OCI-M2 (cell line): ENCODE measurements around the gene FXYD4.

Experiments
- DNase-seq: peaks from one replicate; lab custom pipeline; 2025; ENCODE audit not compliant: unreplicated experiment; lab: John Stamatoyannopoulos, UW

FXYD4 gene

GRCh38 chr10:43394868-43395267, 23.4 kb downstream of the FXYD4 start:
- DNase-seq, result no peak

GRCh38 chr10:43395571-43396060, 24.2 kb downstream of the FXYD4 start:
- DNase-seq, result no peak

GRCh38 chr10:43396061-43396927, 24.9 kb downstream of the FXYD4 start:
- DNase-seq, result no peak

GRCh38 chr10:43396928-43397624, 25.6 kb downstream of the FXYD4 start:
- no peak for DNase-seq

GRCh38 chr10:43398939-43399319, 27.5 kb downstream of the FXYD4 start:
- no peak for DNase-seq

GRCh38 chr10:43399320-43400310, 28.2 kb downstream of the FXYD4 start:
- no peak for DNase-seq

GRCh38 chr10:43401627-43402026, 30.2 kb downstream of the FXYD4 start:
- DNase-seq, result no peak

GRCh38 chr10:43402176-43402575, 30.7 kb downstream of the FXYD4 start:
- DNase-seq, result no peak

- no peak for DNase-seq
Observed at GRCh38 chr10:43402880-43403452, 31.5 kb downstream of the FXYD4 start.

- no peak for DNase-seq
Observed at GRCh38 chr10:43403911-43404703, 32.7 kb downstream of the FXYD4 start.

GRCh38 chr10:43404704-43405084, 33.3 kb downstream of the FXYD4 start:
- DNase-seq, result no peak

- no peak for DNase-seq
Observed at GRCh38 chr10:43407148-43407575, 35.7 kb downstream of the FXYD4 start.

GRCh38 chr10:43407576-43408330, 36.3 kb downstream of the FXYD4 start:
- no peak for DNase-seq

- DNase-seq, result no peak
Observed at GRCh38 chr10:43408331-43408709, 36.9 kb downstream of the FXYD4 start.

GRCh38 chr10:43408710-43409384, 37.4 kb downstream of the FXYD4 start, which contains the start of gene HNRNPF:
HNRNPF (minus strand) TSS chr10:43409186; CDS start chr10:43387884, 21,302 bp downstream.
- DNase-seq, result no peak

- no peak for DNase-seq
Observed at GRCh38 chr10:43409385-43410109, 38.1 kb downstream of the FXYD4 start.

GRCh38 chr10:43410345-43410744, 38.9 kb downstream of the FXYD4 start:
- DNase-seq, result no peak

GRCh38 chr10:43411536-43411935, 40.1 kb downstream of the FXYD4 start:
- no peak for DNase-seq
